Parathyroid adenoma (tissue), 2 donors: ENCODE results near the gene CTNNA1.

ENCODE experiments used
- H2AFZ ChIP-seq: fragments of 300-600 bp; sonication (generic); one replicate; pipeline ENCODE4 v1.7.0; 2017; ENCODE audit warnings: antibody characterized with exemption, mild to moderate bottlenecking
- H3K27ac ChIP-seq: fragments of 300-600 bp; sonication (generic); one replicate; pipeline ENCODE4 v1.7.0; 2017
- H3K27me3 ChIP-seq: fragments of 300-600 bp; sonication (generic); one replicate; pipeline ENCODE4 v1.7.0; 2017; ENCODE audit warnings: low read length; ENCODE audit not compliant: control insufficient read depth, insufficient read depth
- H3K36me3 ChIP-seq: fragments of 300-600 bp; sonication (generic); one replicate; pipeline ENCODE4 v1.7.0; 2017; ENCODE audit warnings: low read length; ENCODE audit not compliant: control insufficient read depth, insufficient read depth
- H3K4me1 ChIP-seq: fragments of 300-600 bp; sonication (generic); one replicate; pipeline ENCODE4 v1.7.0; 2017; ENCODE audit warnings: control low read depth
- H3K4me2 ChIP-seq: fragments of 300-600 bp; sonication (generic); one replicate; pipeline ENCODE4 v1.7.0; 2017; ENCODE audit warnings: low read length
- H3K4me3 ChIP-seq: fragments of 300-600 bp; sonication (generic); one replicate; pipeline ENCODE4 v1.7.0; 2017; ENCODE audit warnings: low read depth, low read length
- H3K79me2 ChIP-seq: fragments of 300-600 bp; sonication (generic); one replicate; pipeline ENCODE4 v1.7.0; 2017; ENCODE audit warnings: control low read depth
- H3K9ac ChIP-seq: fragments of 300-600 bp; sonication (generic); one replicate; pipeline ENCODE4 v1.7.0; 2017; ENCODE audit warnings: mild to moderate bottlenecking
- H3K9me3 ChIP-seq: fragments of 300-600 bp; sonication (generic); one replicate; pipeline ENCODE4 v1.7.0; 2017; ENCODE audit warnings: low read length; ENCODE audit not compliant: control insufficient read depth
- TF ChIP-seq, protein P1 (sequence below): fragments of 300-600 bp; sonication (generic); IDR thresholded peaks from one replicate; pipeline ENCODE4 v1.7.0; 2017; ENCODE audit warnings: antibody characterized with exemption, mild to moderate bottlenecking
- donor health status: primary hyperparathyroidism.

The CTNNA1 gene

DNA sequence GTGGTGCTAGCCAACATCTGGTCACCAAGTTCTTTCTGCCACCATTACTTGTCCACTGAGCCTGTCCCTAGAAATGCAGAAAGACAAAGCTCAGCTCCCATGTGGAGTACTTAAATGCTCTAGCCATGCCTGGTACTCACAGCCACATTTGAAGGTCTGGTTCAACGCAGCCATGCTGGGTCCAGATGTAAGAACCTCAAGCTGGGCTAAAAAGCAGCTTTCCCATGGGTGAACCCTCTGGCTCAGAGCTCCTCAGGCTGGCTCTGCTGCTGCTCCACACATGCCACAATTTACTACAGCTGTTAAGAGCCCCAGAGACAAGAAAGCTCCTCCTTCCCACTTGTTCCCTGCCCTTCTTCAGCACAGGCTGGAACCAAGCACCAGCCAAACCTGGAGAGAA lies 219.0 kb downstream of the CTNNA1 start:
- Histone ChIP-seq H3K9ac (no peak overlapping the region), H3K27me3 (no peaks in the 10 kb centered on the region), H3K36me3 (no peaks in the 10 kb centered on the region), H3K4me1 (no peaks in the 10 kb centered on the region), H3K79me2 (no peaks in the 10 kb centered on the region), H2AFZ (no peak overlapping the region), H3K27ac (no peak overlapping the region), H3K4me3 (no peak overlapping the region), H3K4me2 (no peak overlapping the region), H3K9me3 (no peaks in the 10 kb centered on the region)
- TF ChIP-seq, protein P1, sequence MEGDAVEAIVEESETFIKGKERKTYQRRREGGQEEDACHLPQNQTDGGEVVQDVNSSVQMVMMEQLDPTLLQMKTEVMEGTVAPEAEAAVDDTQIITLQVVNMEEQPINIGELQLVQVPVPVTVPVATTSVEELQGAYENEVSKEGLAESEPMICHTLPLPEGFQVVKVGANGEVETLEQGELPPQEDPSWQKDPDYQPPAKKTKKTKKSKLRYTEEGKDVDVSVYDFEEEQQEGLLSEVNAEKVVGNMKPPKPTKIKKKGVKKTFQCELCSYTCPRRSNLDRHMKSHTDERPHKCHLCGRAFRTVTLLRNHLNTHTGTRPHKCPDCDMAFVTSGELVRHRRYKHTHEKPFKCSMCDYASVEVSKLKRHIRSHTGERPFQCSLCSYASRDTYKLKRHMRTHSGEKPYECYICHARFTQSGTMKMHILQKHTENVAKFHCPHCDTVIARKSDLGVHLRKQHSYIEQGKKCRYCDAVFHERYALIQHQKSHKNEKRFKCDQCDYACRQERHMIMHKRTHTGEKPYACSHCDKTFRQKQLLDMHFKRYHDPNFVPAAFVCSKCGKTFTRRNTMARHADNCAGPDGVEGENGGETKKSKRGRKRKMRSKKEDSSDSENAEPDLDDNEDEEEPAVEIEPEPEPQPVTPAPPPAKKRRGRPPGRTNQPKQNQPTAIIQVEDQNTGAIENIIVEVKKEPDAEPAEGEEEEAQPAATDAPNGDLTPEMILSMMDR, result no peak

DNA sequence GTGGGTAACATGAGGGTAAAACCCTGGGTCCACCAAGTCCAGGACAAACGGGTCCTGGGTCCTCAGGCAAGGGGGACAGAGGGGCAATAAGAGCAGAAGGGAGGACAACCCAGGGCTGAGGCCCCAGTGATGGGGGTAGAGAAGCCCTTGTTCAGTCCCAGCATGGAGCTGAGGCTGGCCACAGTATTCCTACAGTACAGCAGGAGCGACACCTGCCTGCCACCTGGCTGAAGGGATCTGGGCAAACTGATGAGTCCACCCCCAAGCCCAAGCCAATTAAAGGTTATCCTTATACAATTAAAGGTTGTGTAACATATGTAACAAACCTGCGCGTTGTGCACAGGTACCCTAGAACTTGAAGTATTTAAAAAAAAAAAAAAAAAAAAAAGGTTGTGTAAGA lies 219.6 kb downstream of the CTNNA1 start:
- no peaks in the 10 kb centered on the region for H3K79me2 ChIP-seq
- H3K9ac ChIP-seq, result no peak overlapping the region
- no peaks in the 10 kb centered on the region for H3K9me3 ChIP-seq
- no peaks in the 10 kb centered on the region for H3K36me3 ChIP-seq
- no peaks in the 10 kb centered on the region for H3K27me3 ChIP-seq
- no peak overlapping the region for H2AFZ ChIP-seq
- H3K4me3 ChIP-seq, result no peak overlapping the region
- TF ChIP-seq, protein P1, result no peak
- no peaks in the 10 kb centered on the region for H3K4me1 ChIP-seq
- H3K27ac ChIP-seq, result no peak overlapping the region
- no peak overlapping the region for H3K4me2 ChIP-seq

GRCh38 chr5:138974227-138975063 lies 221.2 kb downstream of the CTNNA1 start:
- Histone ChIP-seq H3K4me3 (no peak overlapping the region), H3K9ac (no peak overlapping the region), H3K27ac (no peak overlapping the region), H3K79me2 (no peaks in the 10 kb centered on the region), H3K36me3 (no peaks in the 10 kb centered on the region), H3K4me2 (no peak overlapping the region), H3K4me1 (no peaks in the 10 kb centered on the region), H2AFZ (no peak overlapping the region), H3K9me3 (no peaks in the 10 kb centered on the region), H3K27me3 (no peaks in the 10 kb centered on the region)
- TF ChIP-seq, protein P1, result no peak

GRCh38 chr5:138975098-138975847 lies 222.0 kb downstream of the CTNNA1 start:
- Histone ChIP-seq H3K9me3 (no peaks in the 10 kb centered on the region), H3K4me3 (no peak overlapping the region), H2AFZ (no peak overlapping the region), H3K36me3 (no peaks in the 10 kb centered on the region), H3K79me2 (no peaks in the 10 kb centered on the region), H3K27me3 (no peaks in the 10 kb centered on the region), H3K4me2 (no peak overlapping the region), H3K4me1 (no peaks in the 10 kb centered on the region), H3K27ac (no peak overlapping the region), H3K9ac (no peak overlapping the region)
- TF ChIP-seq, protein P1, result no peak
